GM19099 (cell line): ENCODE results near the gene FMN1.

Experiments
- POLR2A ChIP-seq: IDR thresholded peaks from 3 replicates; pipeline ENCODE4 v1.6.1; 2011; ENCODE audit warnings: low read depth; ENCODE audit not compliant: insufficient read length; ENCODE audit errors: extremely low read depth

The FMN1 gene

DNA sequence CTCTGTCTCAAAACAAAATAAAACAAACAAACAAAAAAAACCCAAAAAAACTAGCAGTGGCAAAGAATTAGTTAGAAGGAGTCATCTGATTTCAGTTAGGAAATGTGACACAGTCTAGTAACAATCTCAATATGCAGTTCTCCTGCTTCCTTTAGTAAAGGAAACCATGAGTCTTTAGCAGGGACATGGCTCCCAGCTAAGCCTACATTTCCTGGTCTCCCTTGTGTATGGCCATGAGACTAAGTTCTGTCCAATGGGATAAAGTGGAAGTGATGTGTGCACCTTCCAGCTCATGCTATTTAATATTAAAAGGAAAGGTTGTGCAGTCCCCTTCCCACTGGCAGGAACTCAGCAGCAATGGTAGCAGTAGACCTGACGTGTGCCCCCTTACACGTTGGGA, 402.1 kb downstream of the FMN1 start:
- no peak for TF ChIP-seq POLR2A

DNA sequence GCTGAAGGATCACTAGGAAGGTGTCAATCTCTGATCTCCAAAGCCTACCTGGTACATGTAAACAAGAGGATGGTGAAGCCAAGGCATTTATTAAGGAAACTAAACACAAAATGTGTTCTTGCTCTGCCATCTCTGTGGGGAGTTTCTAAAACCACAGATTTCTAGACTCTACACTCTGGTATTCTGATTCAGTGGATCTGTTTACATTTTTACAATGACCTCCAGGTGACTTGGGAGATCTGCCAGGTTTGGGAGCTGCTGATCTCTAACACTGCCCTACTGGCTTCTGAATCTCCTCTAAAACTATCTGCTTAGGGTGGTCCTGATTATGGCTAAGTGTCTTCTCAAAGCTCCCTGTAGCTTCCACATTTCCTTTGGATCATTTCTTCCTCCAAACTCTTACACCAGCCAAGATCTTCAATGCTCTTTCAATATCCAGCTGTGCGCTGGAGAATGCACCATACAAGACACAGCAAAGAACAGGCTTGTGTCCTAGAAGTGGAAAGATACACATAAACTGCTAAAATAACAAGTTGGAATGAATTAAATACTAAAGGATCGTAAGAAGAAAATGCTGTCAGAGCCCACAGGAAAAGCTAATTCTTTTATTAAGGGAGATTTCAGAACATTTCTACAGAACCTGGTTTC, 404.0 kb downstream of the FMN1 start:
- no peak for TF ChIP-seq POLR2A

DNA sequence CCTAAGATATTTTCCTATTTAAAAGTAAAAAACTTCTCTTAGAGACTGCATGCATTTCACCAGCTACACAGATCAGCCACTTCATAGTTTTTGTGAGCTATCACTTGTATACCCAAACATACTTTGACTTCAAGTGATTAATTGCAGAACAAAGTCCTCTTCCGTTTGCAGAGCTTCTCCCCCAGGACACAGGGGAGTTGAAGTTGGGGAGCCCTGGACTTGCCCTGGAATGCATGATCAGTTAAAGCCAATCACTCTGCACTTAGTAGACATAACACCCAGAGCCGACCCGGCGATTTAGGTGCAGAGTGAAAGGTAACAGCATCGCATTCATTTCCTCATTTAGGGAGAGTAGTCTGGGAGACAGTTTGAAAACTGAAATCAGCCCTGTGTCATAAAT, 406.6 kb downstream of the FMN1 start:
- no peak for TF ChIP-seq POLR2A

DNA sequence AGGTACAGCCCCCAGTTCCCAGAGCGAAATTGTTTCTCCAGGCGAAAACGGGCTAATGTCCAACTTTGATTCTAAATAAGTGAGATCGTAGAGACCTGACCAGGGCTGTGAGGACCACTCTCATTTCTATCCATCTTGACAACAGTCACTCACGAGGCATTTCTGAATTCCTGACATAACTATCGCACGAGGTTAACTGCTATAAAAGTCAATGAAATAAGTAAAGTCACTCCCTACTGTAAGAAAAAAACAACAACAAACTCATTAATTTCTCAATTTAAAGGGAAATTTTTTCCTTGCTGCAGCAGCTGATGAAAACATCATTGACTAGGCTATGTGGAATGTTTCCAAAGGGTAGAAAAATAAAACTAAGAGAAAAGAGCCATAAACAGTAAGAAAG, 407.6 kb downstream of the FMN1 start:
- TF ChIP-seq POLR2A: no peak

DNA sequence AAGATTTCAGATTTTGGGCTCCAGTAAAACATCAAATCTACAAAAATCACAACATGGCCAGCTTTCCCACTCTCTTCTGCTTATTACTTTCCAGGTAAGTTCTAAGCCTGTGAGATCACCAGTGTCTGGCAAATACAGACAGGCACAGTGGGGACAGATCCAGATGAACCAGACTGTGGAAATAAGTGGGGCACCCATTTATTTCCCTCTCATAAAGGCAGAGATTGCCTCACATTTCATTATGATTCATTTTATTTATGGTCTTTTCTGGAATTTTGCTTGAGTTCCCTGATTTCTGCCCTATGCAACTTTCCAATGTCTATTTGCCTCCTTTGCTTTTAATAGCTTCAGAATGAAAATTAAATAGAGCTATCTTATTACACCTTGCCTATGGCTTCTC, 409.9 kb downstream of the FMN1 start:
- no peak for TF ChIP-seq POLR2A

DNA sequence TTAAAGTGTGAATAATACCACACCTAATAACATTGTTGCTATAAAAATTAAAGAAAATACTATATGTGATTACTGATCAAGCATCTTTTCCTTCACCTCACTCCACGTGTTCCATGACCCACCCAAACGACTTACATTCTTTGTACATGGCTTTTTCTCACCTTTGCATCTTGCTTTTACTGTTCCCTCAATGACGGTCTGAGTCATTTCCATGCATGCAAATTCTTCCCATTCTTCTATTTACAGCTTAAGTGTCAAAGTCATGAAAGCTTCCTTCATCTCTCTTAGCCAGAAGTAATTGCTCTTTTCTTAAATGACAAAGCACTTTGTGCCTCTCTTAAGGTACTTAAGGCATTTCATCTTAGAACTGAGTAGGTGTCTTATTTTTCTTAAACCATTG, 412.7 kb downstream of the FMN1 start:
- TF ChIP-seq POLR2A: no peak

DNA sequence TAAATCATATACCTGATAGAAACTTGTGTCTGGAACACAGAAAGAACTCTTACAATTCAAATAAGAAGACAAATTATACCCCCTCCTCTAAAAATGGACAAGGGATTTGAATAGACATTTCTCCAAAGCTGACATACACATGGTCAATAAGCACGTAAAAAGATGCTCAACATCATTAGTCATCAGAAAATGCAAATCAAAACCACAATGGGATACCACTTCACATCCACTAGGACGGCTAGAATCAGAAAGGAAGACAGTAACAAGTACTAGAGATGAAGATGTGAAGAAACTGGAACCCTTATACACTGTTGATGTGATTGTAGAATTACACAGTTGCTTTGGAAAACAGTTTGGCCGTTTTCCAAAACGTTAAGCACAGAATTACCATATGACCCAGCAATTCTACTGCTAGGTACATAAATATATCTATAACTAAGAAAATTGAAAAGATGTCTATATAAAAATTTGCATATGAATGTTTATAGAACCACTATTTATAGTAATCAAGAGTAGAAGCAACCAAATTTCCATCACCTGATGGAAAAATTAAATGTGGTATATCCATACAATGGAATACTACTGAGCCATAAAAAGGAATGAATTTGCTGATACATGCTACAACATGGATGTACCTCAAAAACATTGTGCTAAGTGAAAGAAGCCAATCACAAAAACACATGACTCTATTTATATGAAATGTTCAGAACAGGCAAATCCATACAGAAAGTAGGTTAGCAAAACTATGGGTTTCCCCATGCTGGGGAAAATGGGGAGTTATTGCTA, 415.9 kb downstream of the FMN1 start:
- no peak for TF ChIP-seq POLR2A

DNA sequence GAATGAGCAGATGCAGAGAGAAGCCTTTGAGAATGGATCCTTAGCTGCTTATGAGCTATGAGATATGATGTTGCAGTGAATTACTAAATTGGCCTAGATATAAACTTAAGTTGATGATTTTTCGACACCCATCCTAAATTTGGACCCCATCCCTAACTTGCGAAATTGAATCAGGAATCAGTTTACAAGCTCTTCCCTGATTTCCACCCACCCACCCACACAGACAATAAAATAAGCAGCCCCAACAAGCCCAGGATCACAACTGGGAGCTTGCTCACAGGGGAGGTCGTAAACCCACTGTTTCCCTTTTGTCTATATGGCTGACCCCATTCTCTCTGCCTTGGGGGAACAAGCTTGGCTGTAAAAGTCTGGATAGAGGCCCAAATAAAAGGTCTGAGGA, 419.4 kb downstream of the FMN1 start:
- no peak for TF ChIP-seq POLR2A

DNA sequence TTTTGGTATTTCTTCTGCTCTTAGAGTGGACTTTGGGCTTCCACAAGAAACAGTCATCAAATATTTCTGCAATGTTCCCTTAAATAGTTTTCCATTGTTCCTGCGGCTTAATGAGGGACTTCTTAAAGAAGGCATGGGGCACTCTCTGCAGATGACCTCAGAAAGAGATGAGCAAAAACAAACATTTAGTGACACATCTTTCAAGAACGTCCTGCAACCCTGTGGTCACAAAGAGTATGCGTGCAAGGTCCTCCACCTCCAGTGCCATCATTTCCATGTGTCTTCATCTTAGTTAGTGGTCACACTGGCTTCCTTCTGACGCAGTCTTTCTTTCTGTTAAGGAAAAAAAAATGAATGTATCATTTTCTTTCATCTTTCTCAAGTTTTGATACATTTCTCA, 420.5 kb downstream of the FMN1 start:
- no peak for TF ChIP-seq POLR2A

DNA sequence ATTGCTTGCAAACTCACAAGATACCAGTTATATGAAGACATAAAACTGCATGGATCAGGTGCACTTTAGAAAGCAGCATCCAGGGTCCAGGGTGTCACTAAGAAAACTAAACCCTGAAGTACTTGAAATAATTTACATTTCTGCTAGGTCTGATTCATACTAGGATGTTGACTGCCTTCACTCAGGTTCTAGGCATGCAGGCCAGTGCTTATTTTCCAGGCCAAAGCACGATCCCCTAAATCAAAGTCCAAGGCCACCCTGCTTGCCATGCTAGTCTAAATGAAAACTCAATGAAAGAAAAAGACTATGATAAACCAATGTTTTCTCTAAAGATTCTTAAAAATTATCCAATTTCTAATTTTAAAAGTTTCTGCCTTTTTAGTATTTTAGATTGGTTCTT, 427.3 kb downstream of the FMN1 start:
- no peak for TF ChIP-seq POLR2A

DNA sequence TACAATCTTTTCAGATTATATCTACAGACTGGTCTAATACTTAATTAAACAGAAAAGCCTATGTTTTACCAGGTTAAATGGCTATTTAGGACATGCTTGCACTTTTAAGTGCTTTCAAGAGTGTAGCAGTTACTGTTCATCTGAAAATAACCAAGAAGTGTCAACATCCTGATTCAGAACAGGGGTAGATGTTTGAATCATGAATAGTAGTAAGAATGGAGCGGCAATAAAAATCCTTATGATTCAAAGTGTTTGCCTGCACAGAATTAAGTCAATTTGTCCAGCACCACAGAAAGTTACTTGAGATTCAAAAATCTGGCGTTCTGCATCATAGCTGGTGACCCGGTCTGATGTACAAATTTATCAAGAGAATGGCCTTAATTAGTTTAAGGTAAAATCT, 428.4 kb downstream of the FMN1 start:
- TF ChIP-seq POLR2A: no peak

DNA sequence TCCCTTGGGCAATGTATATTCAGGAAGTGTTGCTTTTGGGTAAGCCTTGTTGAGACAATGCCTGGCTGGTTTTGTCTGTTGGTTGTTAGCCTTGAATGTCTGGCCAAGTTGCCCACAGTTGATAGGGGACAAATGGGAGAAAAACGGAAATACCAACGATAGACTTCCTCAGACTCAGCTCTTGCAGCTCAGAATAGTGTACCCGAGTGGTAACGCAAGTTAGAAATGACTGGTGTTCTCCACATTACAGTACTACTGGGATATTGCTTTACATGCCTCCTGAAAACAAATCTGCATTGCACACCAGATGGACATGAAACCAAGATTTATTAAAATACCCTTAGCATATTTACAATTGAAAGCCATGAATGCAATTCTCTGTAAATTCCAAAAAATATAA, 429.3 kb downstream of the FMN1 start:
- no peak for TF ChIP-seq POLR2A

DNA sequence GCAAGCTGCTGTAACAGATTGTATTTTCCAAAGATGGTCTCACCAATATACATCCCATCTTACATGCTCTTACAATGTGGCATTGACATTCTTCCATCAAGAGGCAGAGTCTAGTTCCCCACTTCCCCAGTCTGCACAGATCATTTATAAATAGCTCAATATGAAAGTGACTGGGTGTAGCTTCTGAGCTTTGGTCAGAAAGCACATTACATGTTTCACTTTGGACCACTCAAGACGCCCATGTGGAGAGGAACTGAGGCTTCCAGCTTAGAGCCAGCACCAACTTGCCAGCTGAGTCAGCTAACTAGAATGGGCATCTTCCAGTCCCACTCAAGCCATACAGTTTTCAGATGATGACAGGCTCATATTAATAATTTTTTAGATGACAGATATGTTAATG, 431.2 kb downstream of the FMN1 start:
- TF ChIP-seq POLR2A: no peak

DNA sequence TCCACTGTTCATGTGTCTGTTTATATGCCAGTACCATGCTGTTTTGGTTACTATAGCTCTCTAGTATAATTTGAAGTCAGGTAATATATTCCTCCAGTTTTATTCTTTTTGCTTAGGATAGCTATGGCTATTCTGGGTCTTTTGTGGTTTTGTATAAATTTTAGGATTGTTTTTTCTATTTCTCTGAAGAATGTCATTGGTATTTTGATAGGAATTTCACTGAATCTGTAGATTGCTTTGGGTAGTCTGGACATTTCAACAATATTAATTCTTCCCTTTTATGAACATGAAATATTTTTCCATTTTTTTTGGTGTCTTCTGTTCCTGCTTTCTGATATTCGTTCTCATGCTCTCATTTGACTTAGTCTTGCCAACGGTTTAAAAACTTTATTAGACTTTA, 437.1 kb downstream of the FMN1 start:
- no peak for TF ChIP-seq POLR2A

DNA sequence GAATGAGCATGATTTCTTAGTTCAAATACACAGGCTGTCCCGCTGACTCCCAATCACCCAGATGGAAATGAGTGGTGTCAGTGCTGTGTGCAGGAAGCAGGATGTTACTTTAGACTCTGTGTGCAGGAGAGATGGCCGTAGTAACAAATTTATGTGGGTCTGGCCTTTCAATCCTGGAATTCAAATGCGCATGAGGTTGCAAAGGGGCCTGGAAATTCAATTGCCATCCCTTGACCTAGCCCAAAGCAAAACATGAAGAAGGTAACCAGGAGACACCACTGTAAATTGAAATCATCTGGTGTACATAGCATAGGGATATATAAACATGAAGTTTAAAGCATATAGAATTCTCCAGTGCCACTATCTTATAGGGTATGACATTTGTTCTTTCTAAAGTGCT, 443.5 kb downstream of the FMN1 start:
- TF ChIP-seq POLR2A: no peak

DNA sequence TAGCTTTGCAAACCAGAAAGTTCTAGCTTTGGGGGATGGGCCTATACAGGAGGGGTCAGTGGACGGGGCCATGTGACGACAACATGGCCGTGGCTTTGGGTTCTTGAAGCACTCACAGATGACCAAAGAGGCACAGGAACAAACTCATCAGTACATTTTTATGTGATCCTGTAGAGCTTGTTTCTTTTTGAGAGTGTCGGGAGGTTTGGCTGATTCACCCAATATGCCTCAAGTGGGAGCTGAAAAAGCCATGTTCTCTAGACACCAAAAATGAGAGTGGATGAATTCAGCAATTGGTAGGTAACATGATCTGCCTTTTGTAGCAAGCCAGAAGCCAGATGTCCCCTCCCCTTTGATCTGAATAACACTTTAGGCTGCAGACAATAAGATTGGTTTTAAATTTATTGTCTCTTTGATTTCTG, 446.6 kb downstream of the FMN1 start:
- no peak for TF ChIP-seq POLR2A
